ENCODE measurements around the gene USP20. TPM values are rescaled to one million over a fixed set of nuclear protein-coding genes. Genes with fewer than 3 reads are reported as not detected.

Gene USP20
- total RNA-seq, 1 experiment from 2014 or later = 17.1 TPM

- ChIA-PET POLR2A (no interaction called here), CTCF (interaction anchor here (0.7 to 0.9 kb wide), 2 partner anchors 15 to 86 kb away, joined by 3 read pairs; no protein-coding TSS in a partner anchor)
- Mint-ChIP-seq H3K27me3 (ENCODE audit: insufficient read depth, unreplicated experiment) (no peaks in the 10 kb centered on the region), H3K4me1 (ENCODE audit: insufficient read depth, unreplicated experiment) (no peaks in the 10 kb centered on the region), H3K9me3 (ENCODE audit: unreplicated experiment) (no peaks in the 10 kb centered on the region), H3K4me3 (ENCODE audit: unreplicated experiment) (no peak overlapping the region), H3K36me3 (ENCODE audit: insufficient read depth, unreplicated experiment) (peaks cover 36% of the 10 kb centered on the region), H3K27ac (ENCODE audit: low read depth, unreplicated experiment) (no peak overlapping the region)
- no TSS peak for BruUV-seq (replicated peaks)
- TF ChIP-seq CTCF (IDR thresholded peaks at IDR 0.05; ENCODE audit: unreplicated experiment) = no peak
- DNase-seq (ENCODE audit: unreplicated experiment) = no peak
- intact Hi-C loops (cut with micrococcal nuclease) = no loop called here
Observed at GRCh38 chr9:129806061-129806460, 29.2 kb upstream of the USP20 start.

GRCh38 chr9:129809346-129809745, 25.9 kb upstream of the USP20 start:
- BruUV-seq (replicated peaks) = no TSS peak
- peaks cover 69% of the 10 kb centered on the region for H3K36me3 Mint-ChIP-seq (ENCODE audit: insufficient read depth, unreplicated experiment)
- no peaks in the 10 kb centered on the region for H3K9me3 Mint-ChIP-seq (ENCODE audit: unreplicated experiment)
- no peak for TF ChIP-seq CTCF (IDR thresholded peaks at IDR 0.05; ENCODE audit: unreplicated experiment)
- DNase-seq (ENCODE audit: unreplicated experiment) = no peak
- no peak overlapping the region for H3K4me3 Mint-ChIP-seq (ENCODE audit: unreplicated experiment)
- no peaks in the 10 kb centered on the region for H3K27me3 Mint-ChIP-seq (ENCODE audit: insufficient read depth, unreplicated experiment)
- ChIA-PET CTCF (no interaction called here), POLR2A (no interaction called here)
- intact Hi-C loops (cut with micrococcal nuclease) = no loop called here
- no peak overlapping the region for H3K27ac Mint-ChIP-seq (ENCODE audit: low read depth, unreplicated experiment)
- H3K4me1 Mint-ChIP-seq (ENCODE audit: insufficient read depth, unreplicated experiment) = no peaks in the 10 kb centered on the region

- no peaks in the 10 kb centered on the region for H3K27me3 Mint-ChIP-seq (ENCODE audit: insufficient read depth, unreplicated experiment)
- H3K36me3 Mint-ChIP-seq (ENCODE audit: insufficient read depth, unreplicated experiment) = peaks cover 72% of the 10 kb centered on the region
- intact Hi-C loops (cut with micrococcal nuclease) = no loop called here
- no peak for TF ChIP-seq CTCF (IDR thresholded peaks at IDR 0.05; ENCODE audit: unreplicated experiment)
- no peak for DNase-seq (ENCODE audit: unreplicated experiment)
- no peaks in the 10 kb centered on the region for H3K4me1 Mint-ChIP-seq (ENCODE audit: insufficient read depth, unreplicated experiment)
- H3K4me3 Mint-ChIP-seq (ENCODE audit: unreplicated experiment) = no peak overlapping the region
- H3K9me3 Mint-ChIP-seq (ENCODE audit: unreplicated experiment) = no peaks in the 10 kb centered on the region
- CTCF ChIA-PET = no interaction called here
- no peak overlapping the region for H3K27ac Mint-ChIP-seq (ENCODE audit: low read depth, unreplicated experiment)
- POLR2A ChIA-PET = interaction anchor here (3.2 kb wide), 1 partner anchor 12 kb away, joined by 16 read pairs; the partner anchor contains the start of gene TOR1A
- BruUV-seq (replicated peaks) = no TSS peak
Observed at GRCh38 chr9:129810116-129810515, 25.1 kb upstream of the USP20 start.

GRCh38 chr9:129810788-129811187, 24.5 kb upstream of the USP20 start:
- Mint-ChIP-seq H3K9me3 (ENCODE audit: unreplicated experiment) (no peaks in the 10 kb centered on the region), H3K27ac (ENCODE audit: low read depth, unreplicated experiment) (no peak overlapping the region), H3K4me3 (ENCODE audit: unreplicated experiment) (no peak overlapping the region), H3K27me3 (ENCODE audit: insufficient read depth, unreplicated experiment) (no peaks in the 10 kb centered on the region), H3K36me3 (ENCODE audit: insufficient read depth, unreplicated experiment) (peaks cover 76% of the 10 kb centered on the region), H3K4me1 (ENCODE audit: insufficient read depth, unreplicated experiment) (no peaks in the 10 kb centered on the region)
- CTCF ChIA-PET = no interaction called here
- no peak for TF ChIP-seq CTCF (IDR thresholded peaks at IDR 0.05; ENCODE audit: unreplicated experiment)
- POLR2A ChIA-PET = interaction anchor here (0.7 to 3.2 kb wide), 4 partner anchors 11 to 242 kb away, joined by 3 to 16 read pairs (median 3); partner anchors contain the start of genes GPR107 and TOR1A
- TSS peak; percentile 47 for BruUV-seq (replicated peaks)
- DNase-seq (ENCODE audit: unreplicated experiment) = no peak
- intact Hi-C loops (cut with micrococcal nuclease) = no loop called here

All from MCF 10A (cell line).